ENCODE measurements around the gene MAD1L1. TPM values are rescaled to one million over a fixed set of nuclear protein-coding genes. Genes with fewer than 3 reads are reported as not detected.

MAD1L1 gene
- total RNA-seq, 4 donors from 2014 or later = 21.0 to 49.7 (median 29.8) TPM

- no peak for TF ChIP-seq CTCF (IDR thresholded peaks at IDR 0.05; ENCODE audit: low read depth)
These were observed 122.7 kb downstream of the MAD1L1 start for GRCh38 chr7:2109936-2110609.

GRCh38 chr7:2109251-2109872 lies 123.4 kb downstream of the MAD1L1 start:
- no peak for TF ChIP-seq CTCF (IDR thresholded peaks at IDR 0.05; ENCODE audit: low read depth)

- no peak for TF ChIP-seq CTCF (IDR thresholded peaks at IDR 0.05; ENCODE audit: low read depth)
These were observed 124.1 kb downstream of the MAD1L1 start for GRCh38 chr7:2108501-2109250.

- TF ChIP-seq CTCF (IDR thresholded peaks at IDR 0.05; ENCODE audit: low read depth) = no peak
These were observed 124.7 kb downstream of the MAD1L1 start for GRCh38 chr7:2108071-2108455.

- TF ChIP-seq CTCF (IDR thresholded peaks at IDR 0.05; ENCODE audit: low read depth) = no peak
These were observed 125.2 kb downstream of the MAD1L1 start for GRCh38 chr7:2107386-2108070.

GRCh38 chr7:2106924-2107323 lies 125.8 kb downstream of the MAD1L1 start:
- TF ChIP-seq CTCF (IDR thresholded peaks at IDR 0.05; ENCODE audit: low read depth) = no peak

GRCh38 chr7:2106440-2106839 lies 126.3 kb downstream of the MAD1L1 start:
- no peak for TF ChIP-seq CTCF (IDR thresholded peaks at IDR 0.05; ENCODE audit: low read depth)
